GM18526 (cell line): ENCODE results near the gene IQCC.

Source experiments
- POLR2A ChIP-seq: IDR thresholded peaks from 3 replicates; pipeline ENCODE4 v1.6.1; 2011; ENCODE audit not compliant: insufficient read length; ENCODE audit errors: extremely low read depth

The IQCC gene

DNA sequence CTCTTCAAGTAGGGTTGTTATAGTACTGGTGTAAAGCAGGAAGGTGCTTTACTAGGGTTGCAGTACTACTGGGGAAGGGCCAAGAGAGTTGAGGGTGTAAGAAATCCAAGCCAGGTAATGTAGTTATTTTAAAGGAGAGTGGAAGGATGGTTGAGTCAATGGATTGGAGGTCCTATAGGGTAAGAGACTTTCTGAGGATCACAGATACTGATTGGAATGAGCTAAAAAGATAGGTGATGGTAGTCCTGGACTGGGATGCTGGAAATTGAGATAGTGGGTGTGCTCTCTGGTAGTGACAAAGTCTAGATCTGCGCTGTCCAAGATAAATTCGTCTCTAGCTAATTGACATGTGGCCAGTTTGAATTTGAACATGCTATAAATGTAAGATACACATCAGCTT lies 19.0 kb upstream of the IQCC start:
- no peak for TF ChIP-seq POLR2A

DNA sequence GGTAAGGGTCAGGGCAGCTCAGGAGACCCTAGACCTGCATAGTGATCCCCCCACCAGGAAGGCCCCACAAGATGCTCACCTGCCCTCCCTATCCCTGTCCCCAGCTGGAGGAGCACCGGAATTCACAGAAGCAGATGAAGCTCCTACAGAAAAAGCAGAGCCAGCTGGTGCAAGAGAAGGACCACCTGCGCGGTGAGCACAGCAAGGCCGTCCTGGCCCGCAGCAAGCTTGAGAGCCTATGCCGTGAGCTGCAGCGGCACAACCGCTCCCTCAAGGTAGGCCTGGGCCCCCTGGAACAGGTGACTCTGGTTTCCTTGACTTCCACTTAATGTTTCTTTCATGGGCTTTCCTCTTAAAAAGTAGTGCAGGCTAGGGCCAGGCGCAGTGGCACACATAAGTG lies 17.6 kb upstream of the IQCC start:
- TF ChIP-seq POLR2A, result no peak

DNA sequence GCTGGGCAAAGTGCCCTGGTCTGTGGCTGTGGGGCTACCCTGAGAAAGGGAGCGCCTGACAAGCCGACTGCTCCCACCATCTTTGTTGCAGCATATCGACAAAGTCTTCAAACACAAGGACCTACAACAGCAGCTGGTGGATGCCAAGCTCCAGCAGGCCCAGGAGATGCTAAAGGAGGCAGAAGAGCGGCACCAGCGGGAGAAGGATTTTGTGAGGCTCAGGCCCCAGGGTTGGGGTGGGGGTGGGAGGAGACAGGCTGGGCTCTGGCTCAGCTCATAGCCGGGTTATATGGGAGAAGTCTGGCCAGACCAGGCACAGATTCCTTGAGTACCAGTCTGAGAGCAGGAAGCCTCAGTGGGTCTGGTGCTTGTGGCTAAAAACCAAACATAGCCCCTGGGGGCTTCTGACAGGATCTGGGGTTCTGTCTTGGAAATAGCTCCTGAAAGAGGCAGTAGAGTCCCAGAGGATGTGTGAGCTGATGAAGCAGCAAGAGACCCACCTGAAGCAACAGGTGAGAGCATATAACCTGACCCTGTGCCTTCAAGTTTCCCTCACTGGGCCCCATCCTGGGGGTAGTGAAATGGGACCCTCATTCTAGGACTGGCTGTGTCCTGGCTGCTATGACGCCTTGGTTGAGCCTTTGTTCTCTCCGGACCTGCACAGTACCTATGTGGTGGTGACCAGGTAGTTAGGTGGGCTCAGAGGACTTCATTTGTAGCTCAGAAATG lies 13.1 kb upstream of the IQCC start:
- no peak for TF ChIP-seq POLR2A

DNA sequence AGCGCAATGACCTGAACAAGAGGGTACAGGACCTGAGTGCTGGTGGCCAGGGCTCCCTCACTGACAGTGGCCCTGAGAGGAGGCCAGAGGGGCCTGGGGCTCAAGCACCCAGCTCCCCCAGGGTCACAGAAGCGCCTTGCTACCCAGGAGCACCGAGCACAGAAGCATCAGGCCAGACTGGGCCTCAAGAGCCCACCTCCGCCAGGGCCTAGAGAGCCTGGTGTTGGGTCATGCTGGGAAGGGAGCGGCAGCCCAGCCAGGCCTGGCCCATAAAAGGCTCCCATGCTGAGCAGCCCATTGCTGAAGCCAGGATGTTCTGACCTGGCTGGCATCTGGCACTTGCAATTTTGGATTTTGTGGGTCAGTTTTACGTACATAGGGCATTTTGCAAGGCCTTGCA lies 10.5 kb upstream of the IQCC start:
- no peak for TF ChIP-seq POLR2A

DNA sequence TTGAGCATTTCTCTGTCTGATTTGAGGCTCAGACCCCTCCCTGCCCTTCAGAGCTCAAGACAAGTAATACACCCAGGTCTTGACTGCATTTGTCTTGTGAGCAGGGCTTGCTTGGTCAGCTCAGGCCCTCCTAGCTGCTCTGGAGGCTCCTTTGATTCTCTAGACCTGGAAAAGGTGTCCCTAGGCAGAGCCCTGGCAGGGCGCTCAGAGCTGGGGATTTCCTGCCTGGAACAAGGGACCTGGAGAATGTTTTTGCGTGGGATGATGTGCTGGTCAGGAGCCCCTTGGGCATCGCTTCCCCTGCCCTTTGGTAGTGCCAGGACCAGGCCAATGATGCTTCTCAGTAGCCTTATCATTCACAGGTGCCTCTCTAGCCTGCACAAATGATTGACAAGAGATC lies 9.9 kb upstream of the IQCC start:
- TF ChIP-seq POLR2A, result no peak

DNA sequence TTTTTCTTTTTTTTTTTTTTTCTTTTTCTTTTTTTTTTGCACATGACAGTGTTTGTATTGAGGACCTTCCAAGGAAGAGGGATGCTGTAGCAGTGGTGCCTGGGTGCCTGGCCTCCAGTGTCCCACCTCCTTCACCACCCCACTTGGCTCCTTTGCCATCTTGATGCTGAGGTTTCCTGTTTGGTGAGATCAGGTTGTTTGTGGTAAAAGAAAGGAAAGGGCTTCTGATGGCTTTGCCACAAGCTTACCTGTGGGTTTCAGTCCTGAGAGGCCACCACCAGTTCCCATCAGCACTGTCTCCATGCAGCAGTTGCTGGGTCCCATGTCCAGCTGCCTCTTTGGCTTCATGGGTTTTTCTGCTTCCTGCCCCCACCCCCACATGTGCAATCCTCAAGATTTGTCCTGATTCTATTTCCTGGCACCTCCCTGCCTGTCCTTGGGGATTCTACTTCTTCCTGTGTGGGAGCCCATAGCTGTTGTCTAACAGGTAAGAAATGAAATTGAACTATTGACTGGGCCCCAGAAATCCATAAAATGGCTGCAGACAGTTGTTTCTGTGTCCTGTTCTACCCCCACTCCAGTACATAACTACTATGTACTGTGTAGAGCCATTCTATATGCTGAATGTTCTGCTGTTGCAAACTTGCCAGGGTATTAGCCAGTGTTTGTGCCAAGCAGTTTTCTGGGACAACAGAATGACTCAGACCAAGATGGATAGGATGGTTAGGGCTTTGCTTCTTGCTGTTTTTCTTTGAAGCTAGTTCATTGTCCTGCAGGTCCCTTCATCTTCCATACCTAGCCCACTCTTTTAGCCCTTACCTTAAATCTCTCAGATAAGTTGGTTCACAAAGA lies 9.3 kb upstream of the IQCC start:
- TF ChIP-seq POLR2A, result no peak

DNA sequence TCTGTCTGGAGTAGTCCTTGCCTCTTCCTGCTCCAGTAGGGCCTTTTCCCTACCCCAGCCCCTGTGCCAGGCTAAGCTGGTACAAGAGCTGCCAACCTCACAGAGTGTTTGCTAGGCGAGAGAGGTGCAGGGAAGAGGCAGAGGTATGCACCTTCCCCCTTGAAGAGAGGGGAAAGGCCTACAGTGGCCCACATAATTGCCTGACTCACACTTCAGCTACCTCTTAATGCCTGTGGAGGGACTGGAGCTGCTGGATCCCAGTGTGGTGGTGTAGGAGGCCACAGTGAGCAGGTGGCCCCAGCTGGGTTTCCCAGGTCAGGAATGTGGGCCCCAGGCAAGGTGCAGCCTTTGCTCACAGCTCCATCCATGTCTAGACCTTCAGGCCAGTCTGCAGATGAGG lies 8.4 kb upstream of the IQCC start:
- TF ChIP-seq POLR2A, result no peak

DNA sequence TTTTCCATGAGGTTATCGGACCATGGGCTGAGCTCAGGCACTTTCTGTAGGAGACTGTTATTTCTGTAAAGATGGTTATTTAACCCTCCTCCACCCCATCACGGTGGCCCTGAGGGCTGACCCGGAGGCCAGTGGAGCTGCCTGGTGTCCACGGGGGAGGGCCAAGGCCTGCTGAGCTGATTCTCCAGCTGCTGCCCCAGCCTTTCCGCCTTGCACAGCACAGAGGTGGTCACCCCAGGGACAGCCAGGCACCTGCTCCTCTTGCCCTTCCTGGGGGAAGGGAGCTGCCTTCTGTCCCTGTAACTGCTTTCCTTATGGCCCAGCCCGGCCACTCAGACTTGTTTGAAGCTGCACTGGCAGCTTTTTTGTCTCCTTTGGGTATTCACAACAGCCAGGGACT lies 7.6 kb upstream of the IQCC start:
- no peak for TF ChIP-seq POLR2A

DNA sequence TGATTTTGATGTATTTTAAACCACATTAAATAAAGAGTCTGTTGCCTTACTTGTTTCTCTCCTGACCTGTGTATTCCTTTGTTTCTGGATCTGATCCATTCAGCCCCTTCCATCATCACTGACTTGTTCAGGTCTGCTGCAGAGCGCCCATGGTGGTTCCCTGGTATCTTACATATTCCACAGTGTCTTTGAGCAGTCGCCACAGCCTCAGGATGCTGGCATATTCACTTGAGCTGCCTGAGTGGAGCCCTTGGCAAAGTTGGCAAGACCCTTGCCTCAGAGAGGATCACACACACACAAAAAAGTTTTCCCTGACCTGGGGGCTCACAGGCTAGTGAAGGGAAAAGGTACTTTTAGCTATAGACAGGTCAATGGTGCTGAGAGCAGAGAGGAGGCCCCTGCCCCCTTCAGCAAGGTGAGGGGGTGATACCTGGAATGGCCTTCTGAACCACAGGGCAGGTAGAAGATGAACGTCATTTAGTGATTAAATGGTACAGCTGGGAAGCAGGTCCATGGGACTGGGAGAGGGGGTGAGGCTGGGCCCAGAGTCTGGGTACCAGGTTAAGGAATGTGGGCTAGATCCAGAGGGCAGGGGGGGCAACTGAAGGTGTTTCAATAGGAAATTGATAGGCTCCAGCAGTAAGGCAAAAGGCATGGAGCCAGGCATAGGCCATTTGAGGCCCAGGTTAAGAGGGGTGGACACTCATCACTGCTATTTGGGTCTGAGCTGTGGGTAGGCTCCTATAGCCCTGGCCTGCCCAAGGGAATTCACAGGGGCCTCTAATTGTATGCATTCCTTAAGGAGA lies 7.0 kb upstream of the IQCC start:
- TF ChIP-seq POLR2A, result no peak

DNA sequence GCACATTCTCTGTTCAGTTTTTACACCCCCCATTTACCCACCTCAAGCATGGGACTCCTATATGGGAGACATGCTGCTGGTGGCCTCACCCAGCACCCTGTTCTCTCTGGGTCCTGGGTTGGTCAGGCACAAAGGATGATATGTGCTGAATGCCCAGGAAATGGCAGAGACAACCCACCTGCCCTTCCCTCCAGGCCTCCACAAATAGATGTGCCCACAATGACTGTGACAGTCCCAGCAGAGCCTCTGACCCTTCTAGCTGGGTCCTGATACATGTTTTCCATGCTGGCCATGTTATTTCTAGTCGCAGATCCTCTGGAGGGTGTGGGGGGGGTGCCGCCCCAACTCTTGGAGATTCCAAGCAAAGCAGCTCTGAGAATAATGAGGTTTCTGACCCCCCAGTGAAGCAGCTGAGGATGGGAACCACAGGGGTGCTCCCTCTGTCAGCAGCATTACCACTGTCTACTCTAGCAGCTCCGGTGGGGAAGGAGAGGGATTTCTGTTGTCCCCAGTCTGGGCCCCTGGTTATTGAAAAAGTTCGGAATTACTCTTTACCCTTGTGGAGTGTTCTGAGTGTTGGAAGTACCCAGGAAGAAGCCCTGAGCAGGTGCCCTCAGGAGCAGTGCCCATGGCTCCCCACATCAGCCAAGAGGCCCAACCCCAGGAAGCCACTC lies 6.3 kb upstream of the IQCC start:
- no peak for TF ChIP-seq POLR2A

DNA sequence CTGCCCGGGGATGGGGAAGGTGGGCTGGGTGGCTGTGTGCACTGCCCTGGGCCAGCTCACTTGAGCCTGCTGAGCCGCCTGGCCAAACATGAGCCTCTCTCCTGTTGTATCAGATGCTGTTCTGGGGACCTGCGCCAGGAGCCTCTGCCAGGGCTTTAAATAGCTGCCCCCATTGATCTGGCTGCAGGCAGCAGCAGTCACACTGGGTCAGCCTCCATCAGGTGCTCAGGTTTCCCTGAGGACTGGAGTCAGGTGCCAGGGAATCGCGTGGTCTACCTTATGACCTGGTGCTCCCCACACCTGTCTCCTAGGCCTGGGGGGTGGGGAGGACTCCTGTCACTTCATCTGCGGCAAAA lies 5.8 kb upstream of the IQCC start:
- TF ChIP-seq POLR2A, result no peak

DNA sequence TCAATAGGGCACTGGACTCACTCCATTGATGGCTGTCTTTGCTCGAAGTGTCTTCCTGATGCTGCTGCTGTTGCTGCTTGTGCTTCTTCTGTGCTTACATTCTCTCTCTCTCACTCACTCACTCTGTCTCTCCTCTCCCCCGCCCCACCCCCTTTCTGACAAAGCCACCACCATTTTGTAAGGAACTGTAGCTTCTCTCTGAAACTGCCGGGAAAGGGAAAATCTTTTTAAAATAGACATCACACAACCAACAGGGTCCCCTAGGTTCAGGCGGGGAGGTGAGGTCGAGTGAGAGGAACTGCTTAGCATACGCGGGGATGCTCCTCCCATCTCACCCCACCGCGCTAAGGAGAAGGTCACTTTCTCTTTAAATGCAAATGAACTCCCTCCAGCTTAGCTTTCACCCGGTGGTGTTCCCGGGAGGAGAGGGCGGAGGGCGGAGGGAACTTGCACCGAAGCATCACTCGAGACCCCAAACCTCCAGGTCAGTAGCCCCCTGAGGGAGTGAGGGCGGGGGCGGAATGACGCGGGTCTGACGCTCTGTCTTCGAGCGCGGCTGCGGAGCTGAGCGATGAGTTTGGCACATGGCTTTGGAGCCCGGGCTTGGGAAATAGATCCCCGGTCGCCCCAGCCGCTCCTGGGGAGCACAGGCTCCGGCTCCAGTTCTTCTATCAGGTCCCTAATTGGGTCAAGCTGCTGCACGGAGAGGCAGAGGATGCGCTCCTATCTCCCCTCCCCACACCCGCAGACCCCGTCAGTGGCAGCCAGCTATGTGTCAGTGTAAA lies 5.1 kb upstream of the IQCC start, which contains the start of gene CCDC28B:
Gene CCDC28B, plus strand, starts transcription at position 370 of the 785 bp plus-strand sequence. CDS start 1,341 bp downstream, outside the sequence.
- TF ChIP-seq POLR2A, result peak; percentile 41

DNA sequence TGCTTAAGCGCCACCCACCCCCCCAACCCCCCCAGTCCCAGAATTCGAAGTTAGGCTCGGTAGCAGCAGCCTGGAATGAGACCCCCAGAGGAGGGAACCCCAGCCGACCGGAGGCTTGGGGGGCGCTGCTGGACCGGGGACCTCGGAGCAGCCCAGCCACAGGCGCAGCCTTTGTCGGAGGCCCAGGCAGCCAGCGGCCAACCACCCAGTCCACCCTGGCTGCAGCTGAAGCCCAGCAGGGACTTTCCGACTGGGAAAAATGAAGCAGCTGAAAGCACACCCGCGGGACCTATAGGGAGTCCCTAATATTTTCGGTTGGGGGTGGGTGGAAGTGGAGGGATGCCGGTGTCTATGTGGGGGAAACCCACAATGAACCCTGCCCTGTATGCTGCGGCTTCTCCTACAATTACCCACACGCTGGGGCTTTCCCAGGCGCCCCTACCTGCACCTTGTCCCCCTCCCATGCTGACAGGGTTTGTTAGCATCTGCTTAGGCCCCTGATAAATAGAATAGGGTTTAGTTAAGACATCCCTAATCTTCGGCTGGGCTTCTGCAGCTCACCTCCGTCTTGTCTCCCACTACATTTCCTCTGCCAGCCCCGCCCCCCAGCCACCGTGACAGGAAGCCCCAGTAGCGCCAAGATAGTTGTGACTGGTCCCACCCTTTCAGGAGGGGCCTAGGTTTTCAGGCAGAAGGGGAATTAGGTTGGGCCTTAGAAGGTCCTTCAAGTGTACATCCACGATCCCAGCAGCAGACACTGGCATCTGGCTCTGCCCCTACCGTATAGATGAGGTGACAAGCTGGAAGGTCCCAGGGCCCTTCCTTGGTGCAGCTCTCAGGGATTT lies 4.2 kb upstream of the IQCC start:
- no peak for TF ChIP-seq POLR2A

DNA sequence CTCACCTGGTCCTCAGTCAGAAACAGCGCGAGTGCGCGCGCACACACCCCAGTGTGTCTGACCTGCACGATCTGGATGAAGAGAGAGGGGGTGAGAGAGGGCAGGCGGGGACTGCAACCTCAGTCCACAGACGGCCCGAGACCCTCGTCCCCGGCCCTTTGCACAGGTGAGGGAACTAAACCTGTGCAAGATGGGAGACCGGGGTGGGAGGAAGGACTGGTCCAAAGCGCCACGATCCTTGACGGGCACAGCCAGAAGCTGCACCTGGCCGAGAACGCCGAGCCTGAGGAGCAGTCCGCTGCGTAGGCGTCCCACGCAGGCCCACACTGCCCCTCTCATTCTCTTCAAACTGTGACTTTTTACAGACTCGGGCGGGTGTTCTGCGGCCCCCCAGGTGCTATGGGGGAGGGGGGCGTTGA lies 519 bp upstream of the IQCC start:
- TF ChIP-seq POLR2A, result no peak

DNA sequence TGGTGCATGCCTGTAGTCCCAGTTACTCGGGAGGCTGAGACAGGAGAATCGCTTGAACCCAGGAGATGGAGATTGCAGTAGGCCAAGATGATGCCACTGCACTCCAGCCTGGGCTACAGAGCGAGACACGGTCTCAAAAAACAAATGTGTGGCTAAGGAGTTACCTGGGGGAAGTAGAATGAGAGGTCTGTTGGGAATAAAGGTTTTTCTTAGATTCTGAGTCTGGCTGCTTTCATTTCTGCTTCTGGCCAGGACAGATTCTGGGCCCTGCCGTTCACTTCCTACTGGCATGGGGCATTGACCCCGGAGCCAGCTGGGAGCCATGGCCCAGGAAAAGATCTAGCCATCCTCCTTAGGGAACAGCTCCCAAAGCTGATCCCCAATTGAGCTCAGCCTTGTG lies 3.0 kb downstream of the IQCC start:
- no peak for TF ChIP-seq POLR2A
